NCI-H2196 (cell line): ENCODE measurements around the gene EP300.
A peak's percentile ranks its signal among the peaks of the same experiment; 100 is the strongest.
"Not testable (repeated sequence)": the region's sequence is repeated elsewhere in the genome, so short reads cannot be mapped to it uniquely, and the experiment has no call there.

Source experiments
- DNase-seq: peaks from one replicate; lab custom pipeline; 2025; ENCODE audit not compliant: unreplicated experiment; lab: John Stamatoyannopoulos, UW

Gene EP300

GRCh38 chr22:41092023-41092817 is at the start of gene EP300:
EP300 (plus strand) TSS chr22:41092592; CDS start chr22:41093005, 413 bp downstream.
- DNase-seq, result peak; percentile 69

- no peak for DNase-seq
Measured at GRCh38 chr22:41043722-41044121, 48.7 kb upstream of the EP300 start.

DNA sequence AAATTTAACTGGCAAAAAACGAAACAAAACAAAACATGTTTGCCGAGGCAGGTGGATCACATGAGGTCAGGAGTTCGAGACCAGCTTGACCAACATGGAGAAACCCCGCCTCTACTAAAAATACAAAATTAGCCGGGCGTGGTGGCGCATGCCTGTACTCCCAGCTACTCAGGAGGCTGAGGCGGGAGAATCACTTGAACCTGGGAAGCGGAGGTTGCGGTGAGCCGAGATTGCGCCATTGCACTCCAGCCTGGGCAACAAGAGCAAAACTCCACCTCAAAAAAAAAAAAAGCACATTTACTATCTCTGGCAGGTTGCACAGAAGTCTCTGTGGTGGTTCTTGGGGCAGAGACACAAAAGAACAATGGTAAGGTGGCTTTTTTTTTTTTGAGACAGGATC is 46.8 kb upstream of the EP300 start:
- not testable (repeated sequence) for DNase-seq

DNA sequence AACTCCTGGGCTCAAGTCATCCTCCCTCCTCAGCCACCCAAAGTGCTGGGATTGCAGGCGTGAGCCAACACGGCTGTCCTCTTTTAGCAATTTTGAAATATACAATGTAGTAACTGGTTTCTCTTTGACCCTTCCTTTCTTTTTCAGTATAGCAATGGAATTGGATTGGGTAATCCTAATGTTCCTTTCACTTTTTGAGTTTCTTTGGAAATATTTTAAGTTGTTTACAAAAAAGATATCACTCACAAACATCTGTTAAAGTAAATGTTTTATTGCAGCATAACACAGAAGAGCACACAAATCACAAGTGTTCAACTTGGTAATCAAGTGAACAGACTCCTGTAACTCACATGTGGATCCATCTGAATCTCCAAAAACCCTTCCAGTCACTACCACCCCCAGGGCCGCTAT is 44.6 kb upstream of the EP300 start:
- DNase-seq, result no peak

DNA sequence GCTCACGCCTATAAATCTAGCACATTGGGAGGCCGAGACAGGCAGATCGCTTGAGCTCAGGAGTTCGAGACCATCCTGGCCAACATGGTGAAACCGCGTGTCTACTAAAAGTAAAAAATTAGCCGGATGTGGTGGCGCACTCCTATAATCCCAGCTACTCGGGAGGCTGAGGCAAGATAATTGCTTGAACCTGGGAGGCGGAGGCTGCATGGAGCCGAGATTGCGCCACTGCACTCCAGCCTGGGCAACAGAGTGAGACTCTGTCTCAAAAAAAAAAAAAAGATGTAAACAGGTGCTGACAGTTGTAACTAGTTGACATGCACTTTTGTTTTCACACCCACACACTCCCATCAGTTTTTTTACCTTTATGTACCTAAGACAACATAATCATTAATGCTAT is 44.0 kb upstream of the EP300 start:
- DNase-seq, result not testable (repeated sequence)

DNA sequence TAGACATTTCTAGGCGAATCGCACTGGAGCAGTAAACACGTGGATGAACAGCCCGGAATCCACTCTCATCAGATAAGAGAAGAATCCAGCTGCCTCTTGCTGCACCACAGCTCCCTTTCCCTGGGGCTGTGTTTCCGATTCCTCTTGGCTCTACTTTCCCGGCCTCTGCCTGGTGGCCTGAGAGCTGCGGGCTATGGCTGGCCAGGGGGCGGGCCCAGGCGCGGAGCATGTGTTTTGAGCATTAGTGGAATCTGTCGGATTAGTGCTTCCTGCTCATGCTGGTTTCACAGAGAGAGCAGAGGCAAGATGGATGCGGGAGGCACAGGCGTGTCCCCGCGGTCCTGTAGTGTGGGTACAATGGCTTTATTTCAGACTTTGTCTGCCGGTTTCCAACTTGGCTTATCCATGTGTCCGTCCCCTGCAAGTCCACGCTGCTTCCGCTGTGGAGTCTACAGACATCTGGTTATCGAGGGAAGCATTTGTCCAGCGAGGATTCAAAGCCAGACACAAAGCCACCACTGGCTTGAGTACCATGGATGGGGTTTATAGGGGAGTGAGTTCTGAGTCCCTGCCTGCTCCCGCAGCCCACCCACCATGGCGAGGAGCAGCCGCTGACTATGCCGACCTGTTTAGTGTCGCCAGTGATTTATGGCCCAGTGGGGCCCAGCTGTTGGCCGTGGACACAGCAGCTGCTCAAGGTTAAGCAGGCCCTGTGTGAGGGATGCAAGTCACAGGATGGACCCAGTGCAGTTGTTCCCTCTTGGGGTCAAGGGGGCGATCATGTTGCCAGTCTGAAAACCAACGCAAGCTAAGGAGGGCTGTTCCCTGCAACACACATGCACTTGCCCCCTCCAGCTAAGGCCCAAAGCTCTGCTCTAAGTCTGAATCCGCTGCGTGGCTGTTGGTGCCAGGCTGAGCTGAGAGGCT is 43.3 kb upstream of the EP300 start:
- no peak for DNase-seq

- not testable (repeated sequence) for DNase-seq
Measured at GRCh38 chr22:41049795-41050194, 42.6 kb upstream of the EP300 start.

DNA sequence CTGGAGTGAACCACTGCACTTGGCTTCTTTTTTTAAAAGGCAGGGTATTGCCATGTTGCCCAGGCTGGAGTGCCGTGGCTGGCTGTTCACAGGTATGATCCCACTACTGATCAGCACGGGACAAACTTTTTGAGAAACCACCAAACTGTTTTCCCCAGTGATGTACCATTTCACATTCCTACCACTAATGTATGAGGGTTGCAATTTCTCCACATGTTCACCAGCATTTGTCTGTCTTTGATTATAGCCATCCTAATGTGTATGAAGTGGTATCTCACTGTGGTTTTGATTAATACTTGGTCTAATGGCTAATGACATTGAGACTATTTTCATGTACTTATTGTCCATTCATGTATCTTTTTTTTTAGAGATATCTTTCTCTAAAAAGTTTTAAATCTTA is 41.5 kb upstream of the EP300 start:
- no peak for DNase-seq

- no peak for DNase-seq
Measured at GRCh38 chr22:41052661-41053490, 39.5 kb upstream of the EP300 start.

DNA sequence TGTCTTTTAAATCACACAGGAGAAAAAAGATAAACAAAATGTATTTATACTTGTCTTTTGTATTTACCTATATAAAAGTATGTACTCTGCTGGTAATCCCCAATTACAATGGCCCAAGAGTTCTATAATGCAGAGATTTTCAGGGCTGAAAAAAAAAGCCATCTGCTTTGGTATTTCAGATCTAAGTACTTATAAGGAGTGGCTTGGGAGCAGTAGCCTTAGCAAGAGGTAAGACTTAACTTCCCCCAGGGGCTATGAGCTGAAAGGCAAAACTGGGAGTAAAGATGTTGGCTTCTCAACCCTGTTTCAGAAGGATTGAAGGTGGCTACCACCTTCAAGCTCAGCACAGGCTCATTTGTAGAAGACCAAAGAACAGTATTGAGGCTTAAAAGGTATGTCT is 35.3 kb upstream of the EP300 start:
- DNase-seq, result no peak

DNA sequence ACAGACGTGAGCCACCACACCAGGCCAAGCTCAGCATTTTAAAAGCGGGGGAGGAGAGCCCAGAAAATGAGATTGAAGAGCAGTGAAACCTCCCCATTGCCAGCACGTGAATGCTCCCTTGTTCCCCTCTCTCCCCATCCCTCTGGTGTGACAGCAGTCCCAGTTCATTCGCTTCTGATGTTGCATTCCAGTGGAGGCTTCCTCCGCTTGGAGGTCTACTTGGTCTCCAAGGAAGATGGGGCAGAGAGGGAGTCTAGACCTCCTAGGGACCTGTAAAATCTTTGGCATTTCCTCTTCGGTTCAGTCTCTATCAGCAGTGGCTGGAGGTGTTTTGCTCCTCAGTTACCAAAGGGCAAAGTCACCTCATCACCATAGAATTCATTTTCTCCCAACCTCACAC is 30.2 kb upstream of the EP300 start:
- no peak for DNase-seq

DNA sequence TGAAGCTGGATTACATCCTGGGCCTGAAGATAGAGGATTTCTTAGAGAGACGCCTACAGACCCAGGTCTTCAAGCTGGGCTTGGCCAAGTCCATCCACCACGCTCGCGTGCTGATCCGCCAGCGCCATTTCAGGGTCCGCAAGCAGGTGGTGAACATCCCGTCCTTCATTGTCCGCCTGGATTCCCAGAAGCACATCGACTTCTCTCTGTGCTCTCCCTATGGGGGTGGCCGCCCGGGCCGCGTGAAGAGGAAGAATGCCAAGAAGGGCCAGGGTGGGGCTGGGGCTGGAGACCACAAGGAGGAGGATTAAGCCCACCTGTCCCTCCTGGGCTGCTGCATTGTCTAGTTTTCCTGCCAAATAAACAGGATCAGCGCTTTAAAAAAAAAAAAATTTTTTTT is 28.1 kb upstream of the EP300 start:
- DNase-seq, result not testable (repeated sequence)

GRCh38 chr22:41066341-41066740 is 26.1 kb upstream of the EP300 start:
- DNase-seq, result not testable (repeated sequence)

DNA sequence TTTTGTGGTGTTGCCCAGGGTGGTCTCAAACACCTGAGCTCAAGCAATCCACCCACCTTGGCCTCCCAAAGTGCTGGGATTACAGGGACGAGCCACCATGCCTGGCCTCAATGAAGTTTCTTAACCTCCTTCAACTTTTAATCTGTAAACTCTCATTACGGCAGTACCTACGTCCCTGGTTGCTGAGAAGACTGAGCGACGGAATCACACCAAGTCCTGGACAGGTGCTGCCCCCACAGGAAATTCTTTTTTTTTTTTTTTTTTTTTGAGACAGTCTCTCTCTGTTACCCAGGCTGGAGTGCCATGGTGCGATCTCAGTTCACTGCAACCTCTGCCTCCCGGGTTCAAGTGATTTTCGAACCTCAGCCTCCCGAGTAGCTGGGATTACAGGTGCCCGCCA is 24.4 kb upstream of the EP300 start:
- DNase-seq, result not testable (repeated sequence)

GRCh38 chr22:41070665-41071331 is 21.6 kb upstream of the EP300 start:
- DNase-seq, result no peak

GRCh38 chr22:41074061-41074460 is 18.3 kb upstream of the EP300 start:
- DNase-seq, result no peak

- DNase-seq, result no peak
Measured at GRCh38 chr22:41074466-41074865, 17.9 kb upstream of the EP300 start.

- no peak for DNase-seq
Measured at GRCh38 chr22:41074941-41075710, 17.3 kb upstream of the EP300 start.

GRCh38 chr22:41075946-41076345 is 16.4 kb upstream of the EP300 start:
- no peak for DNase-seq

- DNase-seq, result no peak
Measured at GRCh38 chr22:41076857-41077256, 15.5 kb upstream of the EP300 start.
